Rectal smooth muscle tissue (tissue), 1 donor: ENCODE data around the gene NSMF.

ENCODE experiments used
- H3K27ac ChIP-seq: one replicate; pipeline ENCODE4 v1.7.0; 2013; ENCODE audit warnings: low read depth, low read length, inconsistent platforms
- H3K27me3 ChIP-seq: one replicate; pipeline ENCODE4 v1.7.0; 2013; ENCODE audit warnings: low read length; ENCODE audit not compliant: control insufficient read depth, insufficient read depth
- H3K36me3 ChIP-seq: one replicate; pipeline ENCODE4 v1.7.0; 2013; ENCODE audit warnings: low read length; ENCODE audit not compliant: control insufficient read depth, insufficient read depth
- H3K4me1 ChIP-seq: one replicate; pipeline ENCODE4 v1.7.0; 2013; ENCODE audit warnings: low read length; ENCODE audit not compliant: control insufficient read depth, insufficient read depth
- H3K4me3 ChIP-seq: one replicate; pipeline ENCODE4 v1.7.0; 2013; ENCODE audit warnings: low read length
- H3K9ac ChIP-seq: one replicate; pipeline ENCODE4 v1.7.0; 2013; ENCODE audit warnings: low read length

The NSMF gene

DNA sequence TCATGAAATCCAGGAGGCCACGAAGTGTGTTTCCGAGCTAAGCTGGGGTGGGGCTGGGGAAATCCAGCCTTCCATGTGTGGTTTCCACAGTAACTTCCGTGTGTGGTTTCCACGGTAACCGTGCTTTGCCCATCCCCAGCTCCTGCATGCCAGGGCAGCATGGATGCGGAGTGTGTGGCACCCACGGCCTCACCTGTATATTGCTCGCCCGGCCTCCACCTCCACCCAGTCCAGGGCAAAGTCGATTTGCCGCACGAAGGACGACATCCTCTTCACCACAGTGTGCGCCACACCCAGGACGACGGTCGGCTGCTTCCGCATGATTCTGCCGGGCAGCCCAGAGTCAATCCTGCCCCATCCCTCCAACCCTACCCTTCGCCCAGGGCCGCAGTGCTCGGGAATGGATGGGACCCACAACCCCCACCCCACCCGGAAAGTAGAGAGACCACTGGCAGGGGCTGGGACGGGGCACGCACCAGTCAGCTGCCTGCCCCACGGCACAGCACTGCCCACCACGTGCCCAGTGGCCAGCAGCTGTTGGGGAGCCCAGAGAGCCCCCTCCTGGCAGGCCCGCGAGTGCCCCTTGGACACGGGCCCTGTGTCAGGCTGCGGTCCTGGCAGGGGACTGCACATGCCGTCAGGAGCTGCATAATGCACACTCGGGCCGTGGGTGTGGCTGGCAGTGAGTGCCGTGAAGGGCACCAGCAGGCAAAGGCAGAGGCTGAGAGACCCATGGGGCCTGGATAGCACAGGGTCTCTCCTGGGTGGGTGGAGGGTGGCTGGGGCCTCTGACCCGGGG, 39.0 kb upstream of the NSMF start:
- no peak overlapping the region for H3K4me3 ChIP-seq
- no peaks in the 10 kb centered on the region for H3K36me3 ChIP-seq
- H3K27ac ChIP-seq = no peak overlapping the region
- no peak overlapping the region for H3K9ac ChIP-seq
- H3K4me1 ChIP-seq = no peaks in the 10 kb centered on the region
- no peaks in the 10 kb centered on the region for H3K27me3 ChIP-seq

GRCh38 chr9:137496601-137497375, 37.7 kb upstream of the NSMF start:
- H3K4me3 ChIP-seq = no peak overlapping the region
- no peaks in the 10 kb centered on the region for H3K27me3 ChIP-seq
- H3K4me1 ChIP-seq = no peaks in the 10 kb centered on the region
- H3K9ac ChIP-seq = no peak overlapping the region
- no peak overlapping the region for H3K27ac ChIP-seq
- peaks cover 2% of the 10 kb centered on the region for H3K36me3 ChIP-seq

DNA sequence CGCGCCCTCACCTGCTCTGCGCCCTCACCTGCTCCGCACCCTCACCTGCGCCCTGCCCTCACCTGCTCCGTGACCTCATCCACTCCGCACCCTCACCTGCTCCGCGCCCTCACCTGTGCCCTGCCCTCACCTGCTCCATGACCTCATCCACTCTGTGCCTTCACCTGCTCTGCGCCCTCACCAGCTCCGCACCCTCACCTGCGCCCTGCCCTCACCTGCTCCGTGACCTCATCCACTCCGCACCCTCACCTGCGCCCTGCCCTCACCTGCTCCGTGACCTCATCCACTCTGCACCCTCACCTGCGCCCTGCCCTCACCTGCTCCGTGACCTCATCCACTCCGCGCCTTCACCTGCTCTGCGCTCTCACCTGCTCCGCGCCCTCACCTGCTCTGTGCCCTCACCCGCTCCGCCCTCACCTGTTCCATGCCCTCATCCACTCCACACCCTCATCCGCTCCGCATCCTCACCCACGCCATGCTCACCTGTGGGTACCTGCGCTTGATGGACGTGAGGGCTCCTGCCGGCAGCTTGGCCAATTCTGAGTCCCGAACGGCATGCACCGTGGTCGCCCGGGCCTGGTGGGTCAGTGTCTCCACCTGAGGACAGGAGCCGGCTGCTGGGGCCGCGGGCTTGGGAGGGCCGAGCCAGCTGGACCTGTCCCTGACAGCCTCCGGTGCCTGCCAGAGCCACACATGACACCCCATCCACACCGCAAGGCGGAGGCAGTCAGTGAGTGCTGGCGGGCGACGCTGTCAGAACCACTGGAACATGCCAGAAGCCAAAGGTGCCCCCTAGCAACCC, 35.6 kb upstream of the NSMF start:
- Histone ChIP-seq H3K4me3 (no peak overlapping the region), H3K9ac (no peak overlapping the region), H3K27me3 (no peaks in the 10 kb centered on the region), H3K4me1 (no peaks in the 10 kb centered on the region), H3K27ac (no peak overlapping the region), H3K36me3 (peaks cover 3% of the 10 kb centered on the region)

GRCh38 chr9:137494104-137494544, 35.0 kb upstream of the NSMF start:
- no peaks in the 10 kb centered on the region for H3K27me3 ChIP-seq
- H3K4me3 ChIP-seq = no peak overlapping the region
- H3K27ac ChIP-seq = no peak overlapping the region
- peaks cover 3% of the 10 kb centered on the region for H3K36me3 ChIP-seq
- no peaks in the 10 kb centered on the region for H3K4me1 ChIP-seq
- H3K9ac ChIP-seq = no peak overlapping the region

DNA sequence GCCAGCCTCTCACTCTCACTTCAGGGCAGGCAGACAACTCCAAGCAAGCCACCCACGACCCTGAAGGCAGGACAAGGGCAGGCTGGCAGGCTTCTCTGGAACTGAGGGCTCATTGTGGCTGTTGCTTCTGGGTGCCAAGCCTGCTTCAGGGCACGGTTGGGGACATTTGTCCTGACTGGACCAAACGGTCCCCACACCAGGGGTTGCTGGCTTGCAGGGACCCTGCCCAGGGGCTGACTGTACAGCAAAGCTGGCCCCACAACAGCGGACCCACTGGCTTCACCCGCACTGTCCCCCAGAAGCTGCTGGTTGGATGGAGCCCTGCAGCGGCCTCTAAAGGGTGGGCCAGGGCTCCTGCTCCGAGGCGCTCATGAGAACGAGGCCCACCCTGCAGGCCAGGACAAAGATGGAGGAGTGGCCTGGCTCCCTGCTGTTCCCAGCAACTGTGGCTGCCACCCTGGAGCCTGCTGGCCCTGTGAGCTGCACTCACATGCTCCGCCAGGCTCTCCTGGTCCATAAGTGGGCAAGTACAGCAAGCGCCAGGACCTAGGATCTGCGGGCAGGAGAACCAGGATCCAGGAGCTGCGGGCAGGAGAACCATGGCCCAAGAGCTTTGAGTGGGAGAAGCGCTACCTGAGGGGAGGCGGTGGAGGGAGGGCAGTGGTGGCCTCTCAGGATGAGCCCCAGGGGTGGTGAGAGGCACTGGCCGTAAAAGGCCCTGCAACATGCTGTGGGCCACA, 34.4 kb upstream of the NSMF start:
- Histone ChIP-seq H3K4me3 (no peak overlapping the region), H3K36me3 (peaks cover 3% of the 10 kb centered on the region), H3K9ac (no peak overlapping the region), H3K27me3 (no peaks in the 10 kb centered on the region), H3K27ac (no peak overlapping the region), H3K4me1 (no peaks in the 10 kb centered on the region)

DNA sequence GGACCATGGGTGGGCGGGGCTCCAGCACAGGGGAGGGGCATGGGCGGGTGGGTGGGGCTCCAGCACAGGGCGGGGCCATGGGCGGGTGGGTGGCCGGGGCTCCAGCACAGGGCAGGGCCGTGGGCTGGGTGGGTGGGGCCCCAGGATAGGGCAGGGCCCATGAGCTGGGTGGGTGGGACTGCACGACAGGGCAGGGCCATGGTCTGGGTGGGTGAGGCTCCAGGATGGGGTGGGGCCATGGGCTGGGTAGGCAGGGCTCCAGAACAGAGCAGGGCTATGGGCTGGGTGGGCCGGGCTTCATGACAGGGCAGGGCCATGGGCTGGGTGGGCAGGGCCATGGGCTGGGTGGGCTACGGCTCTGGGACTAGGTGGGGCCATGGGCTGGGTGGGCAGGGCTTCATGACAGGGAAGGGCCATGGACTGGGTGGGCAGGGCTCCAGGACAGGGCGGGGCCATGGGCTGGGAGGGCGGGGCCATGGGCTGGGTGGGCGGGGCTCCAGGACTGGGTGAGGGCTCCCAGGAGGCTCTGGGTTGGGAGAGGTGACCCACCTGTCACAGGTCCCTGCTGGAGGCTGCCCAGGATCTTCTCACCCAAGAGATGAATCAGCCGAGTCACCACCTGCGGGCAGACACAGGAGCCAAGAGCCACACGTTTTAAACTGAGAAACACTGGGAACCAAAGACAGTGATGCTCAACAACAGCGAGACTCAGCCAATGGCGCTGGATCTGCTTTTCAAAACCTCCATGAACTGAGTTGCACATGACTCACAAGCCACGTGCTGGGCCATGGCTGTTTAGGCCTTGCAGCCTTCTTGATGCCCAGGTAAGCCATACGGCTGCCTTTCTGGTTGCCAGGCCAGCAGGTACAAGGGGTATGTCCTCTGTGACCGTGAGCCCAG, 33.6 kb upstream of the NSMF start:
- Histone ChIP-seq H3K9ac (no peak overlapping the region), H3K4me1 (no peaks in the 10 kb centered on the region), H3K36me3 (peaks cover 3% of the 10 kb centered on the region), H3K4me3 (no peak overlapping the region), H3K27ac (no peak overlapping the region), H3K27me3 (no peaks in the 10 kb centered on the region)

GRCh38 chr9:137491735-137492432, 32.8 kb upstream of the NSMF start:
- H3K36me3 ChIP-seq = peaks cover 3% of the 10 kb centered on the region
- no peak overlapping the region for H3K27ac ChIP-seq
- no peak overlapping the region for H3K9ac ChIP-seq

GRCh38 chr9:137490532-137491186, 31.5 kb upstream of the NSMF start:
- H3K27ac ChIP-seq = no peak overlapping the region
- no peak overlapping the region for H3K9ac ChIP-seq
- H3K27me3 ChIP-seq = no peaks in the 10 kb centered on the region
- peaks cover 3% of the 10 kb centered on the region for H3K36me3 ChIP-seq
- no peak overlapping the region for H3K4me3 ChIP-seq
- no peaks in the 10 kb centered on the region for H3K4me1 ChIP-seq

More at GRCh38 chr9:137491735-137492432, 32.8 kb upstream of the NSMF start:
- H3K4me3 ChIP-seq = no peak overlapping the region
- H3K4me1 ChIP-seq = no peaks in the 10 kb centered on the region
- no peaks in the 10 kb centered on the region for H3K27me3 ChIP-seq

GRCh38 chr9:137488906-137489305, 29.8 kb upstream of the NSMF start:
- Histone ChIP-seq H3K27ac (no peak overlapping the region), H3K27me3 (no peaks in the 10 kb centered on the region), H3K4me3 (no peak overlapping the region), H3K4me1 (no peaks in the 10 kb centered on the region), H3K9ac (no peak overlapping the region), H3K36me3 (peaks cover 3% of the 10 kb centered on the region)

- H3K27ac ChIP-seq = no peak overlapping the region
- no peaks in the 10 kb centered on the region for H3K27me3 ChIP-seq
- H3K4me3 ChIP-seq = no peak overlapping the region
- H3K36me3 ChIP-seq = peaks cover 3% of the 10 kb centered on the region
- H3K4me1 ChIP-seq = no peaks in the 10 kb centered on the region
- H3K9ac ChIP-seq = no peak overlapping the region
These were observed 29.2 kb upstream of the NSMF start for GRCh38 chr9:137488327-137488653.
